SK-N-SH (cell line): ENCODE measurements around the gene SP2.

Experiments used
- CTCF ChIP-seq: fragments of 200-600 bp; sonication (generic); IDR thresholded peaks from 2 replicates; pipeline ENCODE4 v1.6.1; 2017; ENCODE audit warnings: antibody characterized with exemption, mild to moderate bottlenecking, moderate library complexity
- EZH2phosphoT487 ChIP-seq: fragments of 200-600 bp; sonication (generic); IDR thresholded peaks from 2 replicates; pipeline ENCODE4 v1.6.1; 2017; ENCODE audit warnings: low read depth, mixed run types, mild to moderate bottlenecking, antibody characterized with exemption, moderate library complexity, borderline replicate concordance
- FOXM1 ChIP-seq: IDR thresholded peaks from 2 replicates; pipeline ENCODE4 v1.4.0; 2012; ENCODE audit warnings: low read depth, mild to moderate bottlenecking

- TF ChIP-seq CTCF (no peak), EZH2phosphoT487 (no peak), FOXM1 (no peak)
These were observed 12.2 kb upstream of the SP2 start for GRCh38 chr17:47883589-47884426.
